ENCODE measurements around the gene SPAG8. TPM values are rescaled to one million over a fixed set of nuclear protein-coding genes. Genes with fewer than 3 reads are reported as not detected.

Gene SPAG8
- total RNA-seq, 1 experiment from 2014 or later, result 0.29 TPM

GRCh38 chr9:35859310-35859989, 47.4 kb upstream of the SPAG8 start:
- Histone ChIP-seq H3K4me1 (no peaks in the 10 kb centered on the region), H3K27me3 (replicated peaks; ENCODE audit: control insufficient read depth, insufficient read depth, low read length) (no peaks in the 10 kb centered on the region; the same call in 1 of the 2 replicates), H3K36me3 (ENCODE audit: control insufficient read depth, insufficient read depth, low read length) (no peaks in the 10 kb centered on the region), H3K9me3 (no peaks in the 10 kb centered on the region), H3K4me3 (ENCODE audit: low read depth, low read length) (no peak overlapping the region)
- Mint-ChIP-seq H3K36me3 (ENCODE audit: insufficient read depth, unreplicated experiment) (no peaks in the 10 kb centered on the region), H3K4me3 (ENCODE audit: unreplicated experiment) (no peak overlapping the region), H3K27ac (ENCODE audit: unreplicated experiment) (no peak overlapping the region), H3K27me3 (ENCODE audit: insufficient read depth, unreplicated experiment) (peaks cover 14% of the 10 kb centered on the region), H3K4me1 (ENCODE audit: low read depth, unreplicated experiment) (no peaks in the 10 kb centered on the region), H3K9me3 (ENCODE audit: unreplicated experiment) (no peaks in the 10 kb centered on the region)
- ChIA-PET POLR2A (no interaction called here), CTCF (interaction anchor here (2.1 kb wide), 1 partner anchor 23 kb away, joined by 7 read pairs; no protein-coding TSS in a partner anchor)
- BruUV-seq (replicated peaks), result no TSS peak
- no peak for DNase-seq
- intact Hi-C loops (cut with micrococcal nuclease; ENCODE audit: unreplicated experiment), result no loop called here
- TF ChIP-seq CTCF (IDR thresholded peaks at IDR 0.05; ENCODE audit: insufficient read depth in 1 of 2, low read depth in 1 of 2, low read length in 1 of 2, severe bottlenecking in 1 of 2, unreplicated experiment in 1 of 2), result no peak

GRCh38 chr9:35858458-35858857, 46.4 kb upstream of the SPAG8 start:
- no TSS peak for BruUV-seq (replicated peaks)
- no peaks in the 10 kb centered on the region for H3K36me3 ChIP-seq (ENCODE audit: control insufficient read depth, insufficient read depth, low read length)
- peaks cover 14% of the 10 kb centered on the region for H3K27me3 Mint-ChIP-seq (ENCODE audit: insufficient read depth, unreplicated experiment)
- H3K27ac Mint-ChIP-seq (ENCODE audit: unreplicated experiment), result no peak overlapping the region
- H3K36me3 Mint-ChIP-seq (ENCODE audit: insufficient read depth, unreplicated experiment), result no peaks in the 10 kb centered on the region
- DNase-seq, result no peak
- no peak for TF ChIP-seq CTCF (IDR thresholded peaks at IDR 0.05; ENCODE audit: insufficient read depth in 1 of 2, low read depth in 1 of 2, low read length in 1 of 2, severe bottlenecking in 1 of 2, unreplicated experiment in 1 of 2)
- ChIA-PET CTCF (no interaction called here), POLR2A (no interaction called here)
- H3K27me3 ChIP-seq (replicated peaks; ENCODE audit: control insufficient read depth, insufficient read depth, low read length), result no peaks in the 10 kb centered on the region; the same call in 1 of the 2 replicates
- H3K4me3 Mint-ChIP-seq (ENCODE audit: unreplicated experiment), result no peak overlapping the region
- no peaks in the 10 kb centered on the region for H3K9me3 ChIP-seq
- H3K4me1 Mint-ChIP-seq (ENCODE audit: low read depth, unreplicated experiment), result no peaks in the 10 kb centered on the region
- H3K4me3 ChIP-seq (ENCODE audit: low read depth, low read length), result no peak overlapping the region
- H3K4me1 ChIP-seq, result no peaks in the 10 kb centered on the region
- intact Hi-C loops (cut with micrococcal nuclease; ENCODE audit: unreplicated experiment), result no loop called here
- H3K9me3 Mint-ChIP-seq (ENCODE audit: unreplicated experiment), result no peaks in the 10 kb centered on the region

GRCh38 chr9:35856882-35857281, 44.8 kb upstream of the SPAG8 start:
- intact Hi-C loops (cut with micrococcal nuclease; ENCODE audit: unreplicated experiment), result no loop called here
- BruUV-seq (replicated peaks), result no TSS peak
- DNase-seq, result no peak
- H3K27me3 Mint-ChIP-seq (ENCODE audit: insufficient read depth, unreplicated experiment), result peaks cover 14% of the 10 kb centered on the region
- no peak for TF ChIP-seq CTCF (IDR thresholded peaks at IDR 0.05; ENCODE audit: insufficient read depth in 1 of 2, low read depth in 1 of 2, low read length in 1 of 2, severe bottlenecking in 1 of 2, unreplicated experiment in 1 of 2)
- POLR2A ChIA-PET, result no interaction called here
- CTCF ChIA-PET, result interaction anchor here (1.9 kb wide), 1 partner anchor 67 kb away, joined by 7 read pairs; no protein-coding TSS in a partner anchor
- no peak overlapping the region for H3K27ac Mint-ChIP-seq (ENCODE audit: unreplicated experiment)
- no peaks in the 10 kb centered on the region for H3K36me3 Mint-ChIP-seq (ENCODE audit: insufficient read depth, unreplicated experiment)
- no peaks in the 10 kb centered on the region for H3K4me1 ChIP-seq
- no peak overlapping the region for H3K4me3 ChIP-seq (ENCODE audit: low read depth, low read length)
- no peaks in the 10 kb centered on the region for H3K9me3 Mint-ChIP-seq (ENCODE audit: unreplicated experiment)
- H3K4me3 Mint-ChIP-seq (ENCODE audit: unreplicated experiment), result no peak overlapping the region
- H3K36me3 ChIP-seq (ENCODE audit: control insufficient read depth, insufficient read depth, low read length), result no peaks in the 10 kb centered on the region
- H3K27me3 ChIP-seq (replicated peaks; ENCODE audit: control insufficient read depth, insufficient read depth, low read length), result no peaks in the 10 kb centered on the region; the same call in 1 of the 2 replicates
- H3K9me3 ChIP-seq, result no peaks in the 10 kb centered on the region
- H3K4me1 Mint-ChIP-seq (ENCODE audit: low read depth, unreplicated experiment), result no peaks in the 10 kb centered on the region
